ENCODE data around the gene NOC4L. TPM values are rescaled to one million over a fixed set of nuclear protein-coding genes. Genes with fewer than 3 reads are reported as not detected.
"Not testable (repeated sequence)": the region's sequence is repeated elsewhere in the genome, so short reads cannot be mapped to it uniquely, and the experiment has no call there.

NOC4L gene
- total RNA-seq: 10 to 100 TPM; 17.0 to 39.9 TPM

DNA sequence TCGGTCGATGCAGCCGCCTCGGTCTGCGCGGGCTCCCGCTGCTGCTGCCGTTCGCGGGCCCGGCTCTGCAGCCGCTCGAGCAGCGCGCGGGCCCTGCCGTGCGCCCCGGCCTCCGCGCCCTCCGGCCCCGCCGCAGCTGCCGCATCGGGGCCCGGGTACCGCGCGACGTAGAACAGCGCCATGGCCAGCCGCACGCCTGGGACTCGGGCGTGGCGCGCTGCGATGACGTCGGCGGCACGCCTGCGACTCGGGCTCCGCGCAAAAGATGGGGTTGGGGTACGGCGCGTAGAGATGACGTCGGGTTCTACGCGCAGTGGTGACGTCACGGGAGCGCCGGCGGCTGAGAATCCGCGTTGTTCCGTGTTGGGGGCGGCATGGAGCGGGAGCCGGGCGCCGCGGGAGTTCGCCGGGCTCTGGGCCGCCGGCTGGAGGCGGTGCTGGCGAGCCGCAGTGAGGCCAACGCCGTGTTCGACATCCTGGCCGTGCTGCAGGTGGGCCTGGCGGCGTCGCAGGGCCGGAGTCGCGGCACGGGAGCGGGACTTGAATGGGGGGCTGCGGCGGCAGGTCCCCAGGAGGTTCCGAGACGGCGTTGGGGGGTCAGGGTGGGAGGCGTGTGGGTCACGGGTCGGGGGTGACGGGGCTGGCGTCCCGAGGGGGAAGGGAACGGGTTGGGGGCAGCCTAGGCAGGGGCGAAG is at the start of gene NOC4L, which contains the start of gene DDX51:
Gene NOC4L (plus strand): TSS at position 343 of the 695 bp plus-strand sequence. CDS start 32 bp downstream, at position 375.
Gene DDX51 (minus strand): TSS at position 205 of the 695 bp plus-strand sequence. CDS start 23 bp downstream, at position 182.
- no peaks in the 10 kb centered on the region for H3K27me3 Mint-ChIP-seq
- H3K4me1 Mint-ChIP-seq: peaks cover 9% of the 10 kb centered on the region

DNA sequence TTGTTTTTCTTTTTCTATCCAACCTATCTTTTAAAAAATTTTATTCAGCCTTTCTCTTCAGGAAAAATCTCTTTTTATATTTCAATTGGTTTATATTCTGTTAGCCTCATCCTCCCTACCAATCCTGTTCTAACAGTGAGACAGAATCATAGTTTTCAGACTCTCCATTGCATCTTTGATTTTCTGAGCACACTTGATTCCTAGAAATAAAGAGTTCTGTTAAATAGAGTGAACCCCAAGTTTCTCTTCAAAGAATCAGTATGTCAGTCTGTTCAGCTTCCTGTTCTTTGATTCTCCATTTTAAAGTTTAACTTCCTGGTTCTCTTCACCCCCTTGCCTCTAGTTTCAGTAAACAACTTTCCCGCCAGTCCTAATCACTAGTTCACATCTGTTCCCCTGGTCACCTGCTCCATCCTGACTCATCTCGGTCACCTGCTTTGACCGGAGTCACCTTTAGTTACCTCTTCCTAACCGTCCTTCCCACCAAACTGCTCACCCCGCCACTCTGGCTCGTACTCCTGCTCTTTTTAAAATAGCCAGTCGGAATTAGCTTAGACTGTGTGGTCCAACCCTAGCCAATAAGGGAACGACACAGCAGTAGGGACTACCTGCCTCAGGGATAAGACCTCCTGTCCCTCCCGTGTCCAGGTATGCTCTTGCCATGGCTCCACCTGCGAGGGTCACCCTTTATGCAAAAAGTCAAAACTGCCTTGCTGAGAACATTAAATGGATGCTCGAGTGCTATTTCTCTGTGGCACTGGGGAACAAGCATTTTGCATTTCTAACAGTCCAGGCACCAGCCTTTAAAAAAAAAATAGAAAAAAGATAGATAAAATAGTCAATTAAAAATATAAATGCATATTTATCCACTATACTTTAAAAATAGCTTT is 48.5 kb upstream of the NOC4L start:
- ATAC-seq (replicated peaks): no peak
- no peaks in the 10 kb centered on the region for H3K9me3 Mint-ChIP-seq
- no peaks in the 10 kb centered on the region for H3K27me3 Mint-ChIP-seq
- peaks cover 6% of the 10 kb centered on the region for H3K4me1 Mint-ChIP-seq
- peaks cover 67% of the 10 kb centered on the region for H3K36me3 Mint-ChIP-seq (ENCODE audit: low read depth)
- peak overlapping the region; percentile 61 for H3K27ac Mint-ChIP-seq
- no peak overlapping the region for H3K4me3 Mint-ChIP-seq

More for the DNA sequence above, at the start of gene NOC4L, which contains the start of gene DDX51:
- Mint-ChIP-seq H3K36me3 (ENCODE audit: low read depth) (peaks cover 47% of the 10 kb centered on the region), H3K4me3 (peak within 1 kb of the TSS; percentile 83), H3K9me3 (no peaks in the 10 kb centered on the region), H3K27ac (peak within 1 kb of the TSS; percentile 95)
- ATAC-seq (replicated peaks): peak; percentile 98

GRCh38 chr12:132099739-132100138 is 44.5 kb upstream of the NOC4L start:
- H3K36me3 Mint-ChIP-seq (ENCODE audit: low read depth): peaks cover 53% of the 10 kb centered on the region
- H3K4me3 Mint-ChIP-seq: no peak overlapping the region
- H3K4me1 Mint-ChIP-seq: peaks cover 6% of the 10 kb centered on the region
- no peaks in the 10 kb centered on the region for H3K9me3 Mint-ChIP-seq
- ATAC-seq (replicated peaks): no peak
- no peak overlapping the region for H3K27ac Mint-ChIP-seq
- H3K27me3 Mint-ChIP-seq: no peaks in the 10 kb centered on the region

- H3K4me3 Mint-ChIP-seq: no peak overlapping the region
- peaks cover 50% of the 10 kb centered on the region for H3K36me3 Mint-ChIP-seq (ENCODE audit: low read depth)
- H3K4me1 Mint-ChIP-seq: peaks cover 5% of the 10 kb centered on the region
- ATAC-seq (replicated peaks): no peak
- H3K9me3 Mint-ChIP-seq: no peaks in the 10 kb centered on the region
- no peak overlapping the region for H3K27ac Mint-ChIP-seq
- H3K27me3 Mint-ChIP-seq: no peaks in the 10 kb centered on the region
These were observed 43.8 kb upstream of the NOC4L start for GRCh38 chr12:132100306-132101065.

DNA sequence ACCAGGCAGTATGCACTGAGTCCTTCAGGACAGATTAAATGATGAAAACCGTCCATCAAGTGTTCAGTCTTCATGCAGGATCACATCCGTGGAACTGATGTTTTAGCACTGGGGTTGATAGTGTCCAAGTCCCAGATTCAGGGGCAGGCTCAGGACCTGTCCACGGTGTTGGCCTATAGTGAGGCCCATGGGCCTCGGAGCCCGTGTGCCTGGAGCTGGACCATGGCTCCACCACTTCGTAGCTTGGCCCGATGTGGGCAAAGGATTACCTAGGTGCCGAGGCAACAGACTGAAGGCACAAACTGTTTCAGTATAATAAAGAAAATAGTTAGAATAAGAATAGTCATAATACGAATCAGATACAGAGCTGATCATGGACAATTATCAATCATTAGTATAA is 42.0 kb upstream of the NOC4L start:
- H3K4me3 Mint-ChIP-seq: no peak overlapping the region
- H3K9me3 Mint-ChIP-seq: no peaks in the 10 kb centered on the region
- no peaks in the 10 kb centered on the region for H3K27me3 Mint-ChIP-seq
- H3K27ac Mint-ChIP-seq: no peak overlapping the region
- H3K36me3 Mint-ChIP-seq (ENCODE audit: low read depth): peaks cover 42% of the 10 kb centered on the region
- H3K4me1 Mint-ChIP-seq: no peaks in the 10 kb centered on the region
- ATAC-seq (replicated peaks): no peak

DNA sequence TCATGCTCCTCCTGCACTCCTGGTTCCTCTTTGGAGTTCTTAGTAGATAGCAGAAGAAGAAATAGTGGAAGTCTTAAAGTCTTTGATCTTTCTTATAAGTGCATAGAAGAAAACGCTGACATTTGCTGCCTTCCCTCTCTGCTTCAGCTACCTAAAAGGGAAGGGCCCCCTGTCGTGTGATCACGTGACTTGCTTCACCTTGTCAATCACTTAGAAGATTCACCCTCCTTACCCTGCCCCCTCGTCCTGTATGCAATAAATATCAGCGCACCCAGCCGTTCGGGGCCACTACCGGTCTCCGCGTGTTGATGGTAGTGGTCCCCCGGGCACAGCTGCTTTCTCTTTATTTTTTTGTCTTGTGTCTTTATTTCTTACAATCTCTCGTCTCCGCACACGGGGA is 41.2 kb upstream of the NOC4L start:
- H3K4me3 Mint-ChIP-seq; H3K27ac Mint-ChIP-seq; H3K27me3 Mint-ChIP-seq; ATAC-seq (replicated peaks); H3K4me1 Mint-ChIP-seq; H3K9me3 Mint-ChIP-seq: not testable (repeated sequence)
- peaks cover 40% of the 10 kb centered on the region for H3K36me3 Mint-ChIP-seq (ENCODE audit: low read depth)

GRCh38 chr12:132103542-132104308 is 40.5 kb upstream of the NOC4L start:
- Mint-ChIP-seq H3K27me3 (no peaks in the 10 kb centered on the region), H3K27ac (no peak overlapping the region), H3K4me3 (no peak overlapping the region), H3K9me3 (no peaks in the 10 kb centered on the region), H3K36me3 (ENCODE audit: low read depth) (peaks cover 41% of the 10 kb centered on the region), H3K4me1 (no peaks in the 10 kb centered on the region)
- no peak for ATAC-seq (replicated peaks)

DNA sequence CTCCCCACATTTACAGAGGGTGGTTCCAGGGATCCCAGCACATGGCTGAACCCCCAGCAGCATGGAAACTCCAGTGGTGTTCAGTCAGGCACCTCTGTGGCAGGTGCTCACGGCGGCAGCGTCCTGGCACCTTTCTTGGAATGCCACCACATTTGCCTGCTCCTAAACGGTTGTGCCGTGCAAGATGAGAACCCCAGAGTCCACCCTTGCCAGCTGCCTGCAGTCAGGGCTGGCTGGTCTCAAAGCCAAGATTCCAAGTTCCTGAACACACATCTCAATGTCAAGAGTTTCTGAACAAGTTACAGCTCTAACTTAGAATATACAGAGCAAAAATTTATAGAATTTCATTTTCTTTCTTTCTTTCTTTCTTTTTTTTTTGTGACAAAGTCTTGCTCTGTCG is 38.8 kb upstream of the NOC4L start:
- Mint-ChIP-seq H3K4me1 (no peaks in the 10 kb centered on the region), H3K27me3 (no peaks in the 10 kb centered on the region), H3K9me3 (no peaks in the 10 kb centered on the region), H3K27ac (no peak overlapping the region), H3K36me3 (ENCODE audit: low read depth) (peaks cover 42% of the 10 kb centered on the region), H3K4me3 (no peak overlapping the region)
- no peak for ATAC-seq (replicated peaks)

GRCh38 chr12:132106921-132107320 is 37.3 kb upstream of the NOC4L start:
- H3K27me3 Mint-ChIP-seq: no peaks in the 10 kb centered on the region
- no peak for ATAC-seq (replicated peaks)
- no peaks in the 10 kb centered on the region for H3K4me1 Mint-ChIP-seq
- no peak overlapping the region for H3K4me3 Mint-ChIP-seq
- H3K36me3 Mint-ChIP-seq (ENCODE audit: low read depth): peaks cover 45% of the 10 kb centered on the region
- no peak overlapping the region for H3K27ac Mint-ChIP-seq
- no peaks in the 10 kb centered on the region for H3K9me3 Mint-ChIP-seq

DNA sequence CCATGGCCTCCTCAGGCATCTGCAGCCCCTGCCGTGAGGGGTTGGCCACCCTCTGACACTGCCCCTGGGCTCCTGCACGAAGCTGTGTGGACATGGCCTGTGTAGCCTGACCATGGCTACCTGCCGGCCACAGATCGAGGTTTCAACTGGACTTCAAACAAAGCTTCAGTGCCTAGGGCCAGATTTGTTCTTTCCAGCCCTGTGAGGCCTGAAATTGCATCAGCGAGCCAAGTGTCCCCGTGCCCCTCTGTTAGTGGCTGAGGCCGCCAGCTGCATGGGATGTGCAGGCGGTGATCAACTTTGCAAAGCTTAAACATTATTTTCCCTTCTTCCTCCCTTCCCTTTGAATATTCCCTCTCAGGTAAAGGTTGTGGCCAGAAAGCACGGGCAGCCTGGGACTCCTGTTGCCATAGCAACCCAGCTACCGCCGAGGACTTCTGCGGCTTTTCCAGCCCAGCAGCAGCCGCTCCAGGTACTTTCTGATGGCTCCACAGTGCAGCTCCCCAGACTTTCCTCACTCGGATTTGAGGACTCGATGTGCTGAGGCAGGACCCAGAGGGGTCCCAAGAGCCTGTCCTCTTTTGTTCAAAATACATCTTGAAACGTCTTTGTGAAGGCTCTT is 35.9 kb upstream of the NOC4L start:
- no peaks in the 10 kb centered on the region for H3K9me3 Mint-ChIP-seq
- H3K4me1 Mint-ChIP-seq: no peaks in the 10 kb centered on the region
- no peak overlapping the region for H3K4me3 Mint-ChIP-seq
- peaks cover 58% of the 10 kb centered on the region for H3K36me3 Mint-ChIP-seq (ENCODE audit: low read depth)
- no peaks in the 10 kb centered on the region for H3K27me3 Mint-ChIP-seq
- no peak for ATAC-seq (replicated peaks)
- no peak overlapping the region for H3K27ac Mint-ChIP-seq

GRCh38 chr12:132109741-132110140 is 34.5 kb upstream of the NOC4L start:
- Mint-ChIP-seq H3K27ac (no peak overlapping the region), H3K4me3 (no peak overlapping the region), H3K4me1 (no peaks in the 10 kb centered on the region), H3K27me3 (no peaks in the 10 kb centered on the region), H3K9me3 (no peaks in the 10 kb centered on the region), H3K36me3 (ENCODE audit: low read depth) (peaks cover 72% of the 10 kb centered on the region)
- no peak for ATAC-seq (replicated peaks)

DNA sequence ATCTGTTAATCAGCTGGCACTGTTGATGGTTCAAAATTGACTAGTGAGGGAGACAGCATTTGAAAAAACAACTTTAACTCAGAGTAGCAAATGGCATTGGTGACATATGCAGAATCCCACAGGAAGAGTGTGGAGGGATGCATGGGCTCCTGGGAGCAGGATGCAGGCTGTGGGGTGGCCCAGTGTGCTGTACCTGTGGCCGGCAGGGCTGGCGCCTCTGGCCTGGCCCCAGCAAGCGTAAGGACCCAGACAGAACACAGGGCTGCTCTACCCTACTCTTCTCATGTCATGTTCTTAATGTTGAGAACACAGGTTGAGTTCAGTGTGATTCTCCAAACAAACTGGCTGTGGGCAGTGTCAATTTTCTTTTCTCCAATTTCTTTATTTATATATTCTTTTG is 33.6 kb upstream of the NOC4L start:
- Mint-ChIP-seq H3K4me1 (no peaks in the 10 kb centered on the region), H3K36me3 (ENCODE audit: low read depth) (peaks cover 73% of the 10 kb centered on the region), H3K9me3 (no peaks in the 10 kb centered on the region), H3K27me3 (no peaks in the 10 kb centered on the region), H3K4me3 (no peak overlapping the region), H3K27ac (no peak overlapping the region)
- no peak for ATAC-seq (replicated peaks)

DNA sequence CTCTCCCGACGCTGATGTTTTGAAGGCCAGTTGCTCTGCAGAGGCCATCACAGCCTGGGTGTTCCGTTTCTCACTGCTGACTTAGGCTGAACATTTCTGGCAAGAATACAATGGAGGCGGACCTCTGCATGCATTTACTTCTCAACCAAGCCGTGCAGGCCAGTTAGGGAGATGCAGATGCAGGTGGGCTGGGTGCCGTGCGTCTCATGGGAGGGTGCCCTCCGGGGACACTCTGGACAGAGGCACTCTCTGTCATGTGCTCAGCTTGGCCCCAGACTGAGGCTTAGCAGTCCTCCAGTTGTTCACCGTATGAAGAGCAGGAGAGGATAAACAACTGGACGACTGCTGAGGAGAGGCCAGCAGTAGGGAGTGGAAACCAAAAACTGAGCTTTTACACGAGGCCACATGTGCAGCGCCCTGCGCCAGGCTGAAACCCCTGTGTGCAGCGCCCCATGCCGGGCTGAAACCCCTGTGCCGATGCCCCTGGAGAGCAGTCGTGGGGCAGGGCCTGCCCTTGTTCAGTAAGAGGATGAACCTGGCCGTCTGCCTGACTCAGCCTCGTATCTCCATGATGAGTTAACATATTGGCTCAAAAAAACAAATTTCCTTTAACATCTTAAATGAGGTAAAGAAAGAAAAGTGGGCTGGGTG is 32.5 kb upstream of the NOC4L start:
- no peak overlapping the region for H3K27ac Mint-ChIP-seq
- no peak overlapping the region for H3K4me3 Mint-ChIP-seq
- peaks cover 66% of the 10 kb centered on the region for H3K36me3 Mint-ChIP-seq (ENCODE audit: low read depth)
- H3K27me3 Mint-ChIP-seq: no peaks in the 10 kb centered on the region
- H3K4me1 Mint-ChIP-seq: no peaks in the 10 kb centered on the region
- no peak for ATAC-seq (replicated peaks)
- H3K9me3 Mint-ChIP-seq: no peaks in the 10 kb centered on the region

All from activated T-helper 17 cell treated with anti-CD3 and anti-CD28 coated beads, Interleukin-2, amount 50 U/mL, for 72 hours (primary cell).